NAMALWA (cell line): ENCODE results near the gene NPAS2.

Experiments
- DNase-seq: peaks from one replicate; pipeline ENCODE4 v3.0.0-alpha.2; 2015; ENCODE audit warnings: low spot score

NPAS2 gene

GRCh38 chr2:100906131-100906530 is 86.2 kb downstream of the NPAS2 start:
- no peak for DNase-seq

DNA sequence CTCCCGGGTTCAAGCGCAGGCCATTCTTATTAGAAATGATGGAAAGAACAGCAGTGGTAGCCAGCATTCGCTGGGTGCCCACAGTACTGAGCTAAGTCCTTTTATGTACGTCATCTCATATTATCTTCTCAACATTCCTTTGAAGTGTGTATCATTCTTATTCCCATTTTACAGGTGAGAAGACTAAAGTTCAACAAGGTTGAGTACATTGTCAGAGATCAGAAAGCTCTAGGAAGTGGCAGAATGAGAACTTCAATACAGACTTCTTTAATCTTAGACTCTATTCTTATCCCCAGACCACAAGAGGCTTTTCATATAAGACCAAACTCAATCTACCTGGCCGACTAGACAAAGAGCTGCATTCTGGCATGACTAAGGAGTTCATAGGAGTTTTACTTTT is 86.7 kb downstream of the NPAS2 start:
- DNase-seq: no peak

GRCh38 chr2:100907832-100908231 is 87.9 kb downstream of the NPAS2 start:
- no peak for DNase-seq

DNA sequence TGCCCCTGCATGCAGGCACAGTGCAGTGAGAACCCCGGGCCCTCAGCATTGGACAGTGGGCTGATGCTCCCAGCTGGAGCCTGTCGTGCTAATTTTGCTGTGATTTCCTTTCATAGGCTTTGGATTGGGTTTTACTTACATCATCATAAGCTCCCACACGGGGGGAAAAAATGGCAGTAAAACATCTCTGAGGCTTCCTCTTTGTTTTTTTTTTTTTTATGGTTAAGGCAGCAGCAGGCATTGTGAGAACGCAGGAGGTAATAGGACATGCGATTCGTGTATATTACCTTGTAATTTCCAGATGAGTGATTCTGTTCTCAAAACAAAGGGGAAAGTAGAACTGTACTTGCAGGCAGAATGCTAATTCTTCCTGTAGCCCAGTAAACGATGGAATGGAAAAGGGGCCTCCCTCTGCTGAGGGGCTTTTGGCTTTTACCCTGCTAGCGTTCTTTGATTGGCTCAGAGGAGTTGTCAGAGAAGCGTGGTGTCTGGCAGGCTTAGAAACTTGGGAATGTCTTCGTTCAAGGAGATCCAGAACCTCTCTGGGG is 89.7 kb downstream of the NPAS2 start:
- DNase-seq: no peak

- DNase-seq: no peak
These were observed 90.2 kb downstream of the NPAS2 start for GRCh38 chr2:100910111-100910510.

- peak; percentile 48 for DNase-seq
These were observed 99.4 kb downstream of the NPAS2 start for GRCh38 chr2:100919316-100919715.

- DNase-seq: no peak
These were observed 101.8 kb downstream of the NPAS2 start for GRCh38 chr2:100921685-100922161.

- DNase-seq: no peak
These were observed 103.6 kb downstream of the NPAS2 start for GRCh38 chr2:100923461-100924060.

- no peak for DNase-seq
These were observed 104.2 kb downstream of the NPAS2 start for GRCh38 chr2:100924122-100924519.

- no peak for DNase-seq
These were observed 104.8 kb downstream of the NPAS2 start for GRCh38 chr2:100924520-100925451.

DNA sequence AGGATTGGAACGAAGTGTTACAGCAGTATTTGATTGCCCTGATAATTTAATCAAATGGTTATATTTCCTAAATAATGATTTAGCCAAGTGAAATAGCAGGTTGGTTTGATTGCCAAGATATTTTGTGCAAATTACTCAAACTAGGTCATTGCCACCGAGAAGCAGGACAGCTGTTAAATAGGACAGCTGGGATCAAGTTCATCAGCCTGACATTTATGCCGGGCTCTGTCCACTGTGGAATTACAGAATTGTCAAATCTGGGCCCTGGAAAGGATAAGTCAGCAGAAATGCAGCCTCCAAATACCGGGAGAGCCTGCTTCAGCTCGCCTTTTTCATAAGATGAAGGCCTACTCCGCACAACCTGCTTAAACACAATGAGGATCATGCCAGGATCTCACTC is 108.3 kb downstream of the NPAS2 start:
- DNase-seq: no peak

DNA sequence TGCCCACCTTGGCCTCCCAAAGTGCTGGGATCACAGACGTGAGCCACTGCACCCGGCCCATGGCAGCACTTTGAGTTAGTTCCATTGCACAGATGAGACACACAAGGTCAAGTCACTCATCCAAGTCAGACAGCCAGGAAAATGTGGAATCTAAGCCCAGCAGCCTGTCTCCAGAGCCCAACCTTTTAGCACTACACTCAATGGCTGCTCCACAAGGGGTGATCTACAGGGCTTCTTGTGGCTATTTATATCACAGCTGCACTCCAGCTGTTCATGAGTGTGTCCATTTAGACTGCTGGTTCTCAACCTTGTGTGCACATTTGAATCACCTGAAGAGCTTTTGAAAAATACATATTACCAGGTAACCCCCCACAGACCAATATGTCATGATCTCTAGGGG is 109.2 kb downstream of the NPAS2 start:
- DNase-seq: no peak

GRCh38 chr2:100934504-100935371 is 114.8 kb downstream of the NPAS2 start:
- no peak for DNase-seq

DNA sequence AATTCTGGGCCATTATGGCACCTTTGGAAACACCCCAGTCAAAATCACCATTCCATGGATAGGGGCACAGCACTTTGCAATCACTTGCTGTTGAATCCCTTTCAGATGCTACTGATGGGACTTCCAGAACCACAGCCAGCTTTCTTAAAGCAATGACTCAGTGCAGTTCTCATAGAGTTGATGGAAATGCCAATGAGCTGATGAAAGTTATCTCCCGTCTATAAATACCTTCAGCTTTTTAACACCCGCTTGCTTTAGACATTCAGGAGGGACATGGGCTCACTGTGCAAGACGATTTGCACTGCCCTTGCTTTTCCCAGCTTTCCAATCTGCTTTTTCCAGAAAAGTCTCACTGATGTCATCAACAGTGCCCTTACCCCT is 115.4 kb downstream of the NPAS2 start:
- DNase-seq: no peak

DNA sequence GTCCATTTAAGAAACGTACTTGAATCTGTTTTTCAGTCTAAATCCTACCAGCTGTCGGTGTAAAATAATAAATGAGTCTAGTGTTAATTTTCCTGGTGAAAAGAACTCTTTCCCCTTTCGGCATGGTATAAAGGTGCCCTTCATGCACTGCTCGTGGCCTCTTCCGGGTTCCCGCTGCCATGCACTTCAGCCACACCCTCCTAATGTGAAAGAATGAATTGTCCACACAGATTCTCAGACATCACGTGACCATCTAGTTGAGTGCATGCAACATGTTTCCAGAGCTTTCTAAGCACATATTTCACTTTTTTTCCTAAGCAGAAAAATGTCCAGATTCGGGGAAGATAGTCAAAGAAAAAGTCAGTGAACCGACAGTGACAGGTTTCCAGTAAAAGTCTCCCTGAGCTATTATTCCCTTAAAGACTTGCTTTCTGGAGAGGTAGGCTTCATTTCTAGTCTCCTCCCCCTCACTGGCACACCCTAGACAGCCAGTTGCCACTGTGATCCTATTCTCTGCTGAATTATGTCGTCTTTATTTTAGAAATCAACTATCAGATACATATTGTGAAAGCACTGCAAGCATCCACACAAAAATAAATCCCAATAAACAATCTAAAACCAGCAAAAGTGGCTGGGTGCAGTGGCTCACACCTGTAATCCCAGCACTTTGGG is 116.3 kb downstream of the NPAS2 start:
- no peak for DNase-seq

GRCh38 chr2:100936972-100937542 is 117.1 kb downstream of the NPAS2 start:
- DNase-seq: no peak

DNA sequence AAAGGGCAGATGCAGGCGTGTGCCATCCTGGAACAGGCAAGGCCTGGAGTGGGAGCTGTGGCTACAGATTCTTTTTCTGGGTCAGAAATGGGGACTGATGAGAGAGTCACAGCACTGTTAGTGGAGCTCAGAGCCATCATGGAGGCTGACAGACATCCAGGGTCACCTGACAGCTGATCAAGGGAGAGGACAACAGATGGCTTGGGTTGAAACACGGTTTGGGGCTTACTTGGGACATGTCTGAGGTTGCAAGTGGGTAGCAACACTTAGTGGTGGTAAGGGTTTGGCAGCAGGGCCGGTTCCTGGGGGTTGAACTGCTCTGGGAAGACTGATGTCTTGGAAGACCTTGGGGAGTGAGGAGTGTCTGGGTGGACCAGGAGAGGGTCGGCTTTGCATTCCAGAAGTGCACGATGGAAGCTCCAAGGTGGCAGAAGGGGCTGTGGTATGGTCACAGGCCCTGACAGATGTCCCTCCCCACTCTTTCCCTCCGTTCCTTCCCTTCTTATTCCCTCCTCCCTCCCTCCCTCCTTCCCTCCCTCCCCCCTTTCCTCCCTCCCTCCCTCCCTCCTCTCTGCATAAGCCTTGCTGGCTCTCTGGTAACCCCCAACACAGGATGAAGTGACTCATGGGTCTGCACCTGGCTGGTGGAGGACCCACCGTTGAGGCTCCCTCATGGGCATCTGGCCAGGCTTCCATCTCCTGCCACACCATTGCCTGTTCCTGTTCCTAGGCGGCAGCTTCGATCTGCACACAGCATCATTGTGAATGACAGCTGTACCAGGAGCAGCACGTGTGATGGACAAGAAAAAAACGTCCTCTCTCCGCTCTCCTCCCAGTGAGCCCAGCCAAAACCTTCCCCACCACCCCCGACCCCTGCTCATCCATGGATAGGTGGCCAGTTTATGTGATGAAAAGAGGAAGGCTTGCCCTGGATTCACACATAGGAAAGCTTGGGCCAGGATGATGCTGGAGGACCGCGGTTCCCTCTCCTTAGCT is 118.4 kb downstream of the NPAS2 start:
- no peak for DNase-seq

DNA sequence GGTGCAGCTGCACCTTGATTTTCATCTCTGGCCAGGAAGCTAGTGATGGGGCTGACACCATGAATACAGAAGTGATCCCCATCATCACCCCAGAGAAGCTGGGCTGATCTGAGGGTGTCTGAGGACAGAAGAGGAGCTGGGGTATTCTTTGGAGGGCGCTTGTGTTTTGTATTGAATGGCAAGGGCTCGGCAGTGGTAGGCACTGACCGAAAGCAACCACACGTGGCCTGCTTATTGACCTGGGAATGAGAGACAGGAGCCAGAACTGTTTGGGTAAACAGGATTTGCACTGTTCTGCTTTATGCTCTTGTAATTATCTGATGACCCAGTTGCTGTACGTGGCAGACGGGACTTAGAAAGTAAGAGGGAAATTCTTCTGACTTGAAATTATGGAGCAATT is 119.5 kb downstream of the NPAS2 start:
- no peak for DNase-seq

GRCh38 chr2:100940240-100940639 is 120.3 kb downstream of the NPAS2 start:
- DNase-seq: no peak
